Spleen (tissue), 7 donors: ENCODE measurements around the gene NCOA1.

ENCODE experiments used
- POLR2A ChIP-seq, 3 donors: fragments of 450-650 bp; IDR thresholded peaks; one replicate each; pipeline ENCODE4 v1.5.1; 2017; ENCODE audit warnings: antibody characterized with exemption in 3 of 3, mild to moderate bottlenecking in 1 of 3
- TF ChIP-seq, protein P1 (sequence below), 11 experiments: fragments of 200-600 bp in 7 of 11; fragments of 450-650 bp in 4 of 11; sonication (generic) in 4 of 11; IDR thresholded peaks in 8 of 11; conservative IDR thresholded peaks in 3 of 11; 1 replicate in 7 of 11; 2 replicates in 4 of 11; pipeline versions ENCODE4 v1.4.0 to v1.8.0; 2016 to 2021; ENCODE audit warnings: antibody characterized with exemption in 11 of 11, inconsistent platforms in 4 of 11, mild to moderate bottlenecking in 1 of 11
- donor health status: DM: no; HTN: no; CAD: no; lungs with moderate emphysema.
- donor health status: DM: no; HTN: no; CAD: no.
- donor health status: DM: no; HTN: no; CAD: no.

DNA sequence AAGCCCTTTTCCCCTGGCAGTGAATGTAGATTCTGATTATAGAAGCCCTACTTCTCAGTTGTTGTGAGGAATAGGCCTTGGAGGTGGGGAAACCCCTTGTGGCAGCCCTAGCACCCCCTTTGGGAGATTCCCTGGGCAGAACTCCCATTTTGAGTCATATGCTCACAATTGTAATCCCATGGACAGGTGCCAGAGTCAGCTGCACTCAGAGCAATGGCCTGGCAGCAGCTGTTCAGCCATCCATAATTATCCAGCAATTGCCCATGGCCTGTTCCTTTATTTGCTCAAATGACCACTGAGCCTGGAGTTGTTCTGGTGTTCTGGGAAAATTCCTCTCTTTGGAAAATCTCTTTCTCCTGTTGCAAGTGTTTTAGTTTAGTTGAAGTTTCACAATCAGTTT is 230.4 kb downstream of the NCOA1 start:
- TF ChIP-seq, protein P1, sequence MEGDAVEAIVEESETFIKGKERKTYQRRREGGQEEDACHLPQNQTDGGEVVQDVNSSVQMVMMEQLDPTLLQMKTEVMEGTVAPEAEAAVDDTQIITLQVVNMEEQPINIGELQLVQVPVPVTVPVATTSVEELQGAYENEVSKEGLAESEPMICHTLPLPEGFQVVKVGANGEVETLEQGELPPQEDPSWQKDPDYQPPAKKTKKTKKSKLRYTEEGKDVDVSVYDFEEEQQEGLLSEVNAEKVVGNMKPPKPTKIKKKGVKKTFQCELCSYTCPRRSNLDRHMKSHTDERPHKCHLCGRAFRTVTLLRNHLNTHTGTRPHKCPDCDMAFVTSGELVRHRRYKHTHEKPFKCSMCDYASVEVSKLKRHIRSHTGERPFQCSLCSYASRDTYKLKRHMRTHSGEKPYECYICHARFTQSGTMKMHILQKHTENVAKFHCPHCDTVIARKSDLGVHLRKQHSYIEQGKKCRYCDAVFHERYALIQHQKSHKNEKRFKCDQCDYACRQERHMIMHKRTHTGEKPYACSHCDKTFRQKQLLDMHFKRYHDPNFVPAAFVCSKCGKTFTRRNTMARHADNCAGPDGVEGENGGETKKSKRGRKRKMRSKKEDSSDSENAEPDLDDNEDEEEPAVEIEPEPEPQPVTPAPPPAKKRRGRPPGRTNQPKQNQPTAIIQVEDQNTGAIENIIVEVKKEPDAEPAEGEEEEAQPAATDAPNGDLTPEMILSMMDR (IDR thresholded peaks at IDR 0.05 in 8 of 11, conservative IDR thresholded peaks at IDR 0.05 in 3 of 11), result no peak
- no peak for TF ChIP-seq POLR2A (IDR thresholded peaks at IDR 0.05)
